ENCODE results near the gene CDCA8. TPM values are rescaled to one million over a fixed set of nuclear protein-coding genes. Genes with fewer than 3 reads are reported as not detected.
"Not testable (repeated sequence)": the region's sequence is repeated elsewhere in the genome, so short reads cannot be mapped to it uniquely, and the experiment has no call there.

The CDCA8 gene
- total and polyA plus RNA-seq, 9 donors: 0.11 to 1.9 (median 0.60) TPM

GRCh38 chr1:37734629-37735591 lies 42.6 kb downstream of the CDCA8 start:
- intact Hi-C loops (cut with DNase I): no loop called here
- TF ChIP-seq CTCF (IDR thresholded peaks at IDR 0.05) (no peak), EP300 (IDR thresholded peaks at IDR 0.05) (no peak), POLR2A (IDR thresholded peaks at IDR 0.05) (no peak)
- no peaks in the 10 kb centered on the region for H3K36me3 ChIP-seq
- no peaks in the 10 kb centered on the region for H3K9me3 ChIP-seq
- no peaks in the 10 kb centered on the region for H3K27me3 ChIP-seq
- no peaks in the 10 kb centered on the region for H3K4me1 ChIP-seq (ENCODE audit: insufficient read depth)
- 7 to 9% (median 8%) methylated on average over 31 to 32 of the region's 32 CpGs for WGBS, 3 donors
- H3K4me3 ChIP-seq: no peak overlapping the region
- H3K27ac ChIP-seq: no peak overlapping the region
- no peak for DNase-seq

GRCh38 chr1:37737975-37738374 lies 45.7 kb downstream of the CDCA8 start:
- H3K4me3 ChIP-seq; H3K9me3 ChIP-seq; H3K4me1 ChIP-seq (ENCODE audit: insufficient read depth); intact Hi-C loops (cut with DNase I); H3K36me3 ChIP-seq; H3K27me3 ChIP-seq; H3K27ac ChIP-seq; DNase-seq: not testable (repeated sequence)
- 71 to 76% (median 73%) methylated on average over 7 of the region's 7 CpGs for WGBS, 3 donors

- H3K36me3 ChIP-seq; H3K4me3 ChIP-seq; H3K27ac ChIP-seq; H3K4me1 ChIP-seq (ENCODE audit: insufficient read depth); intact Hi-C loops (cut with DNase I); DNase-seq; H3K9me3 ChIP-seq; H3K27me3 ChIP-seq: not testable (repeated sequence)
- WGBS, 3 donors: 85 to 93% (median 90%) methylated on average over 4 of the region's 4 CpGs
Observed at GRCh38 chr1:37738619-37739018, 46.3 kb downstream of the CDCA8 start.

GRCh38 chr1:37739222-37739621 lies 46.9 kb downstream of the CDCA8 start:
- Histone ChIP-seq H3K27me3 (no peaks in the 10 kb centered on the region), H3K9me3 (no peaks in the 10 kb centered on the region), H3K27ac (no peak overlapping the region), H3K36me3 (no peaks in the 10 kb centered on the region), H3K4me3 (no peak overlapping the region), H3K4me1 (ENCODE audit: insufficient read depth) (no peaks in the 10 kb centered on the region)
- DNase-seq: no peak
- intact Hi-C loops (cut with DNase I): no loop called here
- no peak for TF ChIP-seq POLR2A (IDR thresholded peaks at IDR 0.05)
- TF ChIP-seq CTCF (IDR thresholded peaks at IDR 0.05): no peak
- no peak for TF ChIP-seq EP300 (IDR thresholded peaks at IDR 0.05)
- WGBS, 3 donors: 81 to 89% (median 87%) methylated on average over 2 of the region's 2 CpGs

- Histone ChIP-seq H3K4me1 (ENCODE audit: insufficient read depth) (no peaks in the 10 kb centered on the region), H3K4me3 (no peak overlapping the region), H3K9me3 (no peaks in the 10 kb centered on the region), H3K27ac (no peak overlapping the region), H3K36me3 (no peaks in the 10 kb centered on the region), H3K27me3 (no peaks in the 10 kb centered on the region)
- WGBS, 3 donors: 53 to 70% (median 65%) methylated on average over 9 of the region's 9 CpGs
- TF ChIP-seq CTCF (IDR thresholded peaks at IDR 0.05): no peak
- TF ChIP-seq EP300 (IDR thresholded peaks at IDR 0.05): no peak
- no peak for TF ChIP-seq POLR2A (IDR thresholded peaks at IDR 0.05)
- intact Hi-C loops (cut with DNase I): no loop called here
- DNase-seq: no peak
Observed at GRCh38 chr1:37741130-37741529, 48.8 kb downstream of the CDCA8 start.
